Heart left ventricle (tissue), 16 donors: Measurements from ENCODE around the gene PCNT. TPM values are rescaled to one million over a fixed set of nuclear protein-coding genes. Genes with fewer than 3 reads are reported as not detected.

Experiments
- ATAC-seq, 4 donors: fragments of 200-7000 bp; cut with Tn5 transposase; one replicate each; pipeline ENCODE4 v1.9.1; 2020 to 2022; ENCODE audit warnings: moderate library complexity in 4 of 4, mild to moderate bottlenecking in 3 of 4, moderate number of reproducible peaks in 1 of 4
- DNase-seq, 5 donors: peaks; one replicate each; pipeline ENCODE4 v3.0.0-alpha.2; 2020
- H3K27ac ChIP-seq, 12 donors: fragments of 200-600 bp; sonication (generic) in 4 of 12; one replicate each; pipeline versions ENCODE4 v1.5.0 to v1.8.0; 2016 to 2022; ENCODE audit warnings: mild to moderate bottlenecking in 2 of 12
- H3K27me3 ChIP-seq, 9 donors: fragments of 200-600 bp; sonication (generic) in 2 of 9; one replicate each; pipeline versions ENCODE4 v1.5.1 to v1.8.0; 2016 to 2022; ENCODE audit warnings: mild to moderate bottlenecking in 3 of 9
- H3K36me3 ChIP-seq, 9 donors: fragments of 200-600 bp; sonication (generic) in 2 of 9; one replicate each; pipeline versions ENCODE4 v1.5.0 to v1.8.0; 2018 to 2022; ENCODE audit warnings: mild to moderate bottlenecking in 2 of 9
- H3K4me1 ChIP-seq, 12 donors: fragments of 200-600 bp; sonication (generic) in 4 of 12; one replicate each; pipeline versions ENCODE4 v1.5.0 to v1.8.0; 2016 to 2022; ENCODE audit warnings: mild to moderate bottlenecking in 3 of 12
- H3K4me3 ChIP-seq, 12 donors: fragments of 200-600 bp; sonication (generic) in 4 of 12; one replicate each; pipeline versions ENCODE4 v1.5.0 to v1.8.0; 2017 to 2022; ENCODE audit warnings: mild to moderate bottlenecking in 9 of 12, moderate library complexity in 4 of 12
- H3K9me3 ChIP-seq, 12 donors: fragments of 200-600 bp; sonication (generic) in 4 of 12; one replicate each; pipeline versions ENCODE4 v1.5.0 to v1.8.0; 2016 to 2022; ENCODE audit warnings: mild to moderate bottlenecking in 1 of 12
- CTCF ChIP-seq, 12 donors: fragments of 200-600 bp; sonication (generic) in 4 of 12; IDR thresholded peaks; one replicate each; pipeline versions ENCODE4 v1.5.0 to v1.8.0; 2018 to 2022; ENCODE audit warnings: antibody characterized with exemption in 12 of 12, mild to moderate bottlenecking in 5 of 12
- POLR2A ChIP-seq, 2 donors: fragments of 450-650 bp; IDR thresholded peaks; one replicate each; pipeline ENCODE4 v1.6.1; 2017; ENCODE audit warnings: antibody characterized with exemption in 2 of 2, mild to moderate bottlenecking in 2 of 2, moderate library complexity in 2 of 2
- WGBS, 4 donors: extraction: QIAGEN DNeasy Blood & Tissue Kit in 2 of 4; methylation state at CpG; one replicate each; pipeline versions ENCODE4 v1.1.5 to v1.1.7; 2013 to 2018; 5-methylcytosine and 5-hydroxymethylcytosine counted together
- intact Hi-C, 10 donors: fragments of 100-400 bp; cut with DNase I; formaldehyde crosslinking; loops; one replicate each; pipeline versions ENCODE4 v1.11.1 to v1.14.2; 2022
- polyA plus RNA-seq, 2 donors: library from polyadenylated mRNA; stranded (reverse); fragments of 200-250 nt; gene quantifications; one replicate each; pipeline ENCODE4 v1.2.3, GENCODE V29; 2013
- total RNA-seq, 9 donors: library from RNA; depleted of rRNA in 2 of 9; stranded (reverse); fragments of >200 nt in 2 of 9; fragmentation: NEBNext Ultra II Directional in 3 of 9; extraction: Animal tissue kit (Norgen Biotek cat#: 25700) in 3 of 9; gene quantifications; one replicate each; pipeline versions ENCODE4 v1.1.0 to v1.2.4, GENCODE V29; 2016 to 2023
- donor health status: ischemic (EF 13 %, LVEDD 7.1; RV severe dilation, severe dysfunction).
- donor health status: healthy with polysubstance abuse.
- donor health status: DM: no; HTN: yes; CAD: no.
- donor health status: DM: no; HTN: no; CAD: no.
- donor health status: ischemic (EF 25% LVEDD 6.9; RV normal size, moderate dysfunction).
- donor health status: ischemic (EF 25% LVEDD 5.7; RV mildly dilated, moderate dysfunction).
- donor health status: healthy.
- donor health status: DM: yes; HTN: yes; CAD: no.
- donor health status: ischemic (EF 35%, LVEDD 5.7; RV mildly dilated, moderate dysfunction).
- donor health status: nonischemic (EF 11% LVEDD 7.7; RV severe dilation, severe dysfunction).
- donor health status: DM: yes; HTN: yes; CAD: no.
- donor health status: PGD.
- donor health status: ischemic (EF 29% LVEDD 5.4; RV normal size, mild dysfunction).
- donor health status: nonischemic (EF 23%, LVEDD 6.1; RV moderate dilation, normal function).

The PCNT gene
- total and polyA plus RNA-seq, 11 donors: 17.0 to 73.0 (median 36.7) TPM

- H3K4me3 ChIP-seq: no peak overlapping the region
- no peaks in the 10 kb centered on the region for H3K9me3 ChIP-seq
- ATAC-seq (no peak), DNase-seq (no peak)
- peaks cover 2 to 97% (median 89%) of the 10 kb centered on the region in 9 donors for H3K36me3 ChIP-seq
- 85 to 89% (median 86%) methylated on average over 13 of the region's 13 CpGs for WGBS, 4 donors
- TF ChIP-seq CTCF (IDR thresholded peaks at IDR 0.05): no peak
- TF ChIP-seq POLR2A (IDR thresholded peaks at IDR 0.05): no peak
- H3K27ac ChIP-seq: no peak overlapping the region
- intact Hi-C loops: no loop called here
- H3K4me1 ChIP-seq: peaks cover 0 to 3% (median 0%) of the 10 kb centered on the region in 12 donors
- H3K27me3 ChIP-seq: no peaks in the 10 kb centered on the region
These were observed 113.6 kb downstream of the PCNT start for GRCh38 chr21:46437511-46437910.

- Histone ChIP-seq H3K4me3 (no peak overlapping the region), H3K4me1 (peaks cover 0 to 6% (median 1%) of the 10 kb centered on the region in 12 donors), H3K36me3 (peaks cover 2 to 99% (median 89%) of the 10 kb centered on the region in 9 donors), H3K27ac (no peak overlapping the region), H3K9me3 (no peaks in the 10 kb centered on the region), H3K27me3 (no peaks in the 10 kb centered on the region)
- no peak for TF ChIP-seq CTCF (IDR thresholded peaks at IDR 0.05)
- intact Hi-C loops: no loop called here
- ATAC-seq: no peak
- no peak for DNase-seq
- 96 to 98% (median 96%) methylated on average over 10 to 11 of the region's 11 CpGs for WGBS, 4 donors
These were observed 114.3 kb downstream of the PCNT start for GRCh38 chr21:46438241-46438640.

- no peak for ATAC-seq
- DNase-seq: no peak
- intact Hi-C loops: no loop called here
- Histone ChIP-seq H3K36me3 (peaks cover 2 to 92% (median 81%) of the 10 kb centered on the region in 9 donors), H3K27ac (no peak overlapping the region), H3K27me3 (no peaks in the 10 kb centered on the region), H3K9me3 (no peaks in the 10 kb centered on the region), H3K4me3 (no peak overlapping the region), H3K4me1 (peaks cover 0 to 16% (median 10%) of the 10 kb centered on the region in 12 donors)
- 92 to 94% (median 92%) methylated on average over 18 of the region's 18 CpGs for WGBS, 4 donors
- TF ChIP-seq CTCF (IDR thresholded peaks at IDR 0.05): no peak
- no peak for TF ChIP-seq POLR2A (IDR thresholded peaks at IDR 0.05)
These were observed 116.0 kb downstream of the PCNT start for GRCh38 chr21:46439906-46440305.

- Histone ChIP-seq H3K4me3 (no peak overlapping the region), H3K27ac (no peak overlapping the region), H3K9me3 (no peaks in the 10 kb centered on the region), H3K27me3 (no peaks in the 10 kb centered on the region), H3K36me3 (peaks cover 2 to 96% (median 86%) of the 10 kb centered on the region in 9 donors), H3K4me1 (peaks cover 0 to 16% (median 10%) of the 10 kb centered on the region in 12 donors)
- TF ChIP-seq CTCF (IDR thresholded peaks at IDR 0.05): no peak
- TF ChIP-seq POLR2A (IDR thresholded peaks at IDR 0.05): no peak
- intact Hi-C loops: no loop called here
- no peak for DNase-seq
- no peak for ATAC-seq
- 97 to 98% (median 97%) methylated on average over 13 to 14 of the region's 14 CpGs for whole genome bisulfite sequencing, 4 donors
These were observed 117.4 kb downstream of the PCNT start for GRCh38 chr21:46441331-46441730.
